OCI-M1 (cell line): ENCODE results near the gene EIF3C.
"Not testable (repeated sequence)": the region's sequence is repeated elsewhere in the genome, so short reads cannot be mapped to it uniquely, and the experiment has no call there.

ENCODE experiments used
- DNase-seq: peaks from one replicate; lab custom pipeline; 2025; lab: John Stamatoyannopoulos, UW

The EIF3C gene

GRCh38 chr16:28711220-28712083, at the start of gene EIF3C:
TSS of gene EIF3C (plus strand) at chr16:28711464. CDS start at chr16:28711687, 223 bp downstream.
- DNase-seq: not testable (repeated sequence)

GRCh38 chr16:28666264-28666663, 45.0 kb upstream of the EIF3C start:
- not testable (repeated sequence) for DNase-seq

- not testable (repeated sequence) for DNase-seq
These were observed 43.8 kb upstream of the EIF3C start for GRCh38 chr16:28667480-28667879.

- not testable (repeated sequence) for DNase-seq
These were observed 43.1 kb upstream of the EIF3C start for GRCh38 chr16:28668199-28668598.

- not testable (repeated sequence) for DNase-seq
These were observed 22.8 kb upstream of the EIF3C start for GRCh38 chr16:28688327-28688952.

GRCh38 chr16:28689425-28689824, 21.8 kb upstream of the EIF3C start:
- DNase-seq: not testable (repeated sequence)

GRCh38 chr16:28691722-28692121, 19.5 kb upstream of the EIF3C start:
- DNase-seq: not testable (repeated sequence)

GRCh38 chr16:28693257-28693950, 17.9 kb upstream of the EIF3C start:
- not testable (repeated sequence) for DNase-seq

GRCh38 chr16:28699792-28700191, 11.5 kb upstream of the EIF3C start:
- DNase-seq: not testable (repeated sequence)

GRCh38 chr16:28700349-28700748, 10.9 kb upstream of the EIF3C start:
- DNase-seq: not testable (repeated sequence)

- not testable (repeated sequence) for DNase-seq
These were observed 9.9 kb upstream of the EIF3C start for GRCh38 chr16:28701384-28701783.

GRCh38 chr16:28704246-28704645, 7.0 kb upstream of the EIF3C start:
- DNase-seq: not testable (repeated sequence)

GRCh38 chr16:28722852-28723650, 11.8 kb downstream of the EIF3C start:
- not testable (repeated sequence) for DNase-seq

GRCh38 chr16:28731253-28731652, 20.0 kb downstream of the EIF3C start:
- not testable (repeated sequence) for DNase-seq

- DNase-seq: not testable (repeated sequence)
These were observed 21.3 kb downstream of the EIF3C start for GRCh38 chr16:28732455-28733124.

- not testable (repeated sequence) for DNase-seq
These were observed 28.5 kb downstream of the EIF3C start for GRCh38 chr16:28739787-28740186.

- DNase-seq: not testable (repeated sequence)
These were observed 29.4 kb downstream of the EIF3C start for GRCh38 chr16:28740631-28741030.

- DNase-seq: not testable (repeated sequence)
These were observed 30.0 kb downstream of the EIF3C start for GRCh38 chr16:28741295-28741694.

GRCh38 chr16:28746618-28747350, 35.5 kb downstream of the EIF3C start:
- DNase-seq: not testable (repeated sequence)

GRCh38 chr16:28749997-28750465, 38.8 kb downstream of the EIF3C start:
- DNase-seq: not testable (repeated sequence)
